HG02588 (cell line): ENCODE measurements around the gene CHRNA7.
"Not testable (repeated sequence)": the region's sequence is repeated elsewhere in the genome, so short reads cannot be mapped to it uniquely, and the experiment has no call there.

ENCODE experiments used
- ATAC-seq: cut with Tn5 transposase; IDR thresholded peaks from one replicate; pipeline ENCODE4 v1.9.1; 2021; ENCODE audit warnings: mild to moderate bottlenecking, moderate library complexity; ENCODE audit not compliant: unreplicated experiment

The CHRNA7 gene

GRCh38 chr15:32119694-32120330 lies 89.5 kb downstream of the CHRNA7 start:
- ATAC-seq: no peak

GRCh38 chr15:32120577-32121383 lies 90.5 kb downstream of the CHRNA7 start:
- no peak for ATAC-seq

- no peak for ATAC-seq
These were observed 91.0 kb downstream of the CHRNA7 start for GRCh38 chr15:32121384-32121695.

- no peak for ATAC-seq
These were observed 91.7 kb downstream of the CHRNA7 start for GRCh38 chr15:32122013-32122412.

- ATAC-seq: no peak
These were observed 93.2 kb downstream of the CHRNA7 start for GRCh38 chr15:32123473-32123872.

- no peak for ATAC-seq
These were observed 94.4 kb downstream of the CHRNA7 start for GRCh38 chr15:32124726-32125125.

GRCh38 chr15:32125595-32125994 lies 95.3 kb downstream of the CHRNA7 start:
- ATAC-seq: no peak

GRCh38 chr15:32129815-32130214 lies 99.5 kb downstream of the CHRNA7 start:
- no peak for ATAC-seq

GRCh38 chr15:32130823-32131222 lies 100.5 kb downstream of the CHRNA7 start:
- no peak for ATAC-seq

- no peak for ATAC-seq
These were observed 101.5 kb downstream of the CHRNA7 start for GRCh38 chr15:32131803-32132202.

GRCh38 chr15:32132859-32133258 lies 102.5 kb downstream of the CHRNA7 start:
- ATAC-seq: no peak

- ATAC-seq: no peak
These were observed 104.5 kb downstream of the CHRNA7 start for GRCh38 chr15:32134842-32135241.

GRCh38 chr15:32135335-32135734 lies 105.0 kb downstream of the CHRNA7 start:
- ATAC-seq: no peak

GRCh38 chr15:32145512-32145911 lies 115.2 kb downstream of the CHRNA7 start:
- not testable (repeated sequence) for ATAC-seq

- ATAC-seq: no peak
These were observed 118.7 kb downstream of the CHRNA7 start for GRCh38 chr15:32148833-32149555.

GRCh38 chr15:32152574-32152973 lies 122.3 kb downstream of the CHRNA7 start:
- ATAC-seq: no peak

- ATAC-seq: not testable (repeated sequence)
These were observed 123.7 kb downstream of the CHRNA7 start for GRCh38 chr15:32153868-32154623.

- not testable (repeated sequence) for ATAC-seq
These were observed 131.8 kb downstream of the CHRNA7 start for GRCh38 chr15:32162143-32162542.

- not testable (repeated sequence) for ATAC-seq
These were observed 133.8 kb downstream of the CHRNA7 start for GRCh38 chr15:32164065-32164464.

- ATAC-seq: not testable (repeated sequence)
These were observed 134.4 kb downstream of the CHRNA7 start for GRCh38 chr15:32164747-32165146.

- not testable (repeated sequence) for ATAC-seq
These were observed 135.5 kb downstream of the CHRNA7 start for GRCh38 chr15:32165775-32166174.
